HepG2 (cell line): Measurements from ENCODE around the gene GPRIN1. TPM values are rescaled to one million over a fixed set of nuclear protein-coding genes. Genes with fewer than 3 reads are reported as not detected.
A peak's percentile ranks its signal among the peaks of the same experiment; 100 is the strongest.

Source experiments
- ATAC-seq: fragments of 200-7000 bp; cut with Tn5 transposase; 3 replicates; pipeline ENCODE4 v1.9.1; 2020; ENCODE audit warnings: mild to moderate bottlenecking, moderate library complexity
- Bru-seq: library from RNA; stranded (reverse); fragments of 400-500 nt; gene quantifications from one replicate; lab custom pipeline; 2021; lab: Mats Ljungman, UMichigan
- BruChase-seq, 2 experiments: library from RNA; stranded (reverse); fragments of 400-500 nt; gene quantifications; one replicate each; lab custom pipeline; 2021; lab: Mats Ljungman, UMichigan
- BruUV-seq: library from RNA; stranded (reverse); fragments of 400-500 nt; replicated peaks from 2 replicates; lab custom pipeline; 2021; lab: Mats Ljungman, UMichigan
- CTCF ChIA-PET: fragments of 300-600 bp; formaldehyde crosslinking; extraction: SDS; loops from one replicate; lab custom pipeline; 2021; ENCODE audit warnings: low total read pairs, inconsistent platforms, low intra/inter-chr PET ratio; lab: Yijun Ruan, JAX
- POLR2A ChIA-PET: fragments of 350-600 bp; sonication (Branson Sonifier 250); formaldehyde crosslinking; loops from one replicate; lab custom pipeline; 2020; ENCODE audit warnings: antibody characterized with exemption, inconsistent platforms; lab: Yijun Ruan, JAX
- DNase-seq: peaks from one replicate; pipeline ENCODE4 v3.0.0-alpha.2; 2015; ENCODE audit warnings: low spot score
- FAIRE-seq: peaks from 3 replicates; lab custom pipeline; 2011; peaks lifted over from hg19 to GRCh38; lab: Jason Lieb, UNC
- H2AFZ ChIP-seq: one replicate; pipeline ENCODE4 v1.6.1; 2011; ENCODE audit warnings: low read length, inconsistent platforms
- H3K27ac ChIP-seq: fragments of 300-600 bp; 3 replicates; pipeline ENCODE4 v1.8.0; 2011; ENCODE audit warnings: mixed run types, mild to moderate bottlenecking, mixed read lengths, low read length, inconsistent platforms; ENCODE audit not compliant: insufficient read depth; ENCODE audit errors: extremely low read length
- H3K27me3 ChIP-seq, 2 experiments: fragments of 200-600 bp in 1 of 2; 2 replicates in 1 of 2; 3 replicates in 1 of 2; pipeline versions ENCODE4 v1.6.0 to v1.8.0; 2011; ENCODE audit warnings: low read length in 2 of 2, mild to moderate bottlenecking in 2 of 2, moderate library complexity in 2 of 2, inconsistent platforms in 1 of 2; ENCODE audit not compliant: insufficient read depth in 2 of 2, control insufficient read depth in 1 of 2
- H3K36me3 ChIP-seq, 2 experiments: fragments of 200-600 bp in 1 of 2; replicated peaks in 1 of 2; 2 replicates in 1 of 2; 3 replicates in 1 of 2; pipeline versions ENCODE4 v1.5.1 to v1.8.0; 2011; ENCODE audit warnings: low read length in 2 of 2, inconsistent platforms in 1 of 2; ENCODE audit not compliant: insufficient read depth in 2 of 2, control insufficient read depth in 1 of 2
- H3K4me1 ChIP-seq: 2 replicates; pipeline ENCODE4 v1.5.1; 2012; ENCODE audit warnings: low read length, inconsistent platforms; ENCODE audit not compliant: insufficient read depth
- H3K4me2 ChIP-seq: 2 replicates; pipeline ENCODE4 v1.6.0; 2011; ENCODE audit warnings: low read depth, low read length, inconsistent platforms
- H3K4me3 ChIP-seq, 3 experiments: fragments of 200-600 bp in 1 of 3; sonication (generic), shearing (Covaris generic) in 1 of 3; replicated peaks in 1 of 3; 2 replicates each; pipeline ENCODE4 v1.5.1; 2011 to 2016; ENCODE audit warnings: low read length in 3 of 3, inconsistent platforms in 2 of 3, low read depth in 2 of 3, mild to moderate bottlenecking in 2 of 3, control low read depth in 1 of 3, mixed read lengths in 1 of 3; ENCODE audit not compliant: insufficient read depth in 1 of 3
- H3K79me2 ChIP-seq: one replicate; pipeline ENCODE4 v1.6.1; 2011; ENCODE audit warnings: low read length, inconsistent platforms; ENCODE audit not compliant: insufficient read depth
- H3K9ac ChIP-seq: 2 replicates; pipeline ENCODE4 v1.6.0; 2011; ENCODE audit warnings: mild to moderate bottlenecking, low read depth, low read length, inconsistent platforms; ENCODE audit not compliant: insufficient read depth
- H3K9me3 ChIP-seq: 2 replicates; pipeline ENCODE4 v1.5.1; 2012; ENCODE audit warnings: mild to moderate bottlenecking, low read length
- H4K20me1 ChIP-seq: 2 replicates; pipeline ENCODE4 v1.6.0; 2011; ENCODE audit warnings: inconsistent platforms, mild to moderate bottlenecking, low read length, moderate library complexity; ENCODE audit not compliant: insufficient read depth
- KDM1A ChIP-seq: IDR thresholded peaks from 2 replicates; pipeline ENCODE4 v1.6.1; 2016; ENCODE audit warnings: missing compliant biosample characterization
- STAG1 ChIP-seq: sonication (generic); formaldehyde crosslinking; IDR thresholded peaks from 2 replicates; pipeline ENCODE4 v1.4.0; 2020; ENCODE audit warnings: missing genetic modification reagents
- ZNF446 ChIP-seq: sonication (generic); formaldehyde crosslinking; IDR thresholded peaks from 2 replicates; pipeline ENCODE4 v1.5.0; 2020; ENCODE audit warnings: mild to moderate bottlenecking, missing genetic modification reagents
- WGBS: methylation state at CpG from one replicate; pipeline ENCODE4 v1.1.6; 2017; ENCODE audit warnings: low lambda C conversion rate; 5-methylcytosine and 5-hydroxymethylcytosine counted together
- in situ Hi-C: cut with HindIII; loops from 2 replicates; pipeline ENCODE4 v1.10.0; 2017; ENCODE audit warnings: low pct_unique_long_range_greater_than_20kb; ENCODE audit not compliant: extremely low pct_ligation_motif_present
- intact Hi-C: fragments of 100-400 bp; cut with micrococcal nuclease; formaldehyde crosslinking; loops from one replicate; pipeline ENCODE4 v1.10.0; 2022; ENCODE audit not compliant: unreplicated experiment
- long read RNA-seq, 2 experiments: library from RNA in 1 of 2; library from polyadenylated mRNA in 1 of 2; stranded (forward) in 1 of 2; unstranded in 1 of 2; transcript quantifications; one replicate each; pipeline ENCODE4 v2.0.0, GENCODE V29; 2019 to 2022
- polyA minus RNA-seq, 3 experiments: library from RNA; depleted of rRNA, polyadenylated mRNA; stranded (reverse); fragments of >200 nt; gene quantifications; 2 replicates each; pipeline ENCODE4 v1.2.3, GENCODE V29; 2011; ENCODE audit warnings: low replicate concordance in 1 of 3
- polyA plus RNA-seq, 8 experiments: library from polyadenylated mRNA; depleted of rRNA in 3 of 8; stranded (reverse) in 7 of 8; unstranded in 1 of 8; fragments of >200 nt; fragmentation: Illumina TruSeq in 4 of 8; extraction: Trizol in 4 of 8; gene quantifications; 2 replicates each; pipeline versions ENCODE4 v1.2.1 to v1.2.3, GENCODE V29; 2011 to 2016; ENCODE audit warnings: low read depth in 4 of 8, missing spikeins in 1 of 8, mixed read lengths in 1 of 8; ENCODE audit not compliant: insufficient read depth in 1 of 8
- total RNA-seq, 5 experiments: library from RNA; depleted of rRNA; stranded (reverse); fragments of >200 nt; fragmentation: Illumina TruSeq; extraction: Trizol; gene quantifications; 2 replicates each; pipeline ENCODE4 v1.2.3, GENCODE V29; 2016; ENCODE audit warnings: low read depth in 1 of 5
- TF ChIP-seq, protein P1 (sequence below): sonication (generic); formaldehyde crosslinking; IDR thresholded peaks from 2 replicates; pipeline ENCODE4 v1.4.0; 2020; ENCODE audit warnings: mild to moderate bottlenecking, missing genetic modification reagents
- TF ChIP-seq, protein P2 (sequence below): sonication (generic); formaldehyde crosslinking; IDR thresholded peaks from 2 replicates; pipeline ENCODE4 v1.5.1; 2020; ENCODE audit warnings: mild to moderate bottlenecking, missing genetic modification reagents, borderline replicate concordance
- TF ChIP-seq, protein P3 (sequence below): sonication (generic); formaldehyde crosslinking; IDR thresholded peaks from 2 replicates; pipeline ENCODE4 v1.8.0; 2022; ENCODE audit warnings: low read depth, missing genetic modification reagents
- TF ChIP-seq, protein P4 (sequence below): sonication (generic); formaldehyde crosslinking; IDR thresholded peaks from 2 replicates; pipeline ENCODE4 v1.4.0; 2020; ENCODE audit warnings: missing genetic modification reagents
- TF ChIP-seq, protein P5 (sequence below): sonication (generic); formaldehyde crosslinking; IDR thresholded peaks from 2 replicates; pipeline ENCODE4 v1.4.0; 2020; ENCODE audit warnings: mild to moderate bottlenecking, low read depth, missing genetic modification reagents

Gene GPRIN1
- total RNA-seq (2016; rRNA removed; fragmentation: Illumina TruSeq; extraction: Trizol): 2.0 and 2.1 TPM in 2 replicates
- 0.20 and 0.26 TPM in 2 replicates for total RNA-seq (2016; cell fraction: cytosol; rRNA removed; fragmentation: Illumina TruSeq; extraction: Trizol; ENCODE audit: low read depth)
- total RNA-seq (2016; cell fraction: insoluble cytoplasmic fraction; rRNA removed; fragmentation: Illumina TruSeq; extraction: Trizol): 1.6 and 2.0 TPM in 2 replicates
- total RNA-seq (2016; cell fraction: membrane; rRNA removed; fragmentation: Illumina TruSeq; extraction: Trizol): 0.71 and 0.79 TPM in 2 replicates
- total RNA-seq (2016; cell fraction: nucleus; rRNA removed; fragmentation: Illumina TruSeq; extraction: Trizol): 1.4 and 1.8 TPM in 2 replicates
- 0.32 and 0.56 TPM in 2 replicates for polyA plus RNA-seq (2011; rRNA removed)
- 0.31 and 0.34 TPM in 2 replicates for polyA plus RNA-seq (2011; cell fraction: cytosol; rRNA removed)
- polyA plus RNA-seq (2011; cell fraction: nucleus; rRNA removed): 0.50 and 0.62 TPM in 2 replicates
- polyA plus RNA-seq (2012): 0.59 and 0.60 TPM in 2 replicates
- 0.09 TPM in 2 replicates for polyA plus RNA-seq (2016; cell fraction: cytosol; fragmentation: Illumina TruSeq; extraction: Trizol; ENCODE audit: low read depth)
- polyA plus RNA-seq (2016; cell fraction: insoluble cytoplasmic fraction; fragmentation: Illumina TruSeq; extraction: Trizol; ENCODE audit: low read depth): 1.4 and 1.7 TPM in 2 replicates
- polyA plus RNA-seq (2016; cell fraction: membrane; fragmentation: Illumina TruSeq; extraction: Trizol; ENCODE audit: low read depth): 0.34 and 0.43 TPM in 2 replicates
- 1.1 and 1.6 TPM in 2 replicates for polyA plus RNA-seq (2016; cell fraction: nucleus; fragmentation: Illumina TruSeq; extraction: Trizol; ENCODE audit: insufficient read depth, low read depth)
- 0.62 and 3.2 TPM in 2 replicates for polyA minus RNA-seq (2011; rRNA and poly(A)+ RNA removed; ENCODE audit: low replicate concordance)
- polyA minus RNA-seq (2011; cell fraction: cytosol; rRNA and poly(A)+ RNA removed): 0.70 and 0.99 TPM in 2 replicates
- polyA minus RNA-seq (2011; cell fraction: nucleus; rRNA and poly(A)+ RNA removed): 0.87 and 0.90 TPM in 2 replicates
- percentile 33 among the genes with signal in this experiment for Bru-seq, nascent RNA
- BruChase-seq, experiment 1, labeled RNA remaining after a 6-hour chase: percentile 35 among the genes with signal in this experiment
- BruChase-seq, experiment 2, labeled RNA remaining after a 2-hour chase: percentile 39 among the genes with signal in this experiment
- long read RNA-seq, experiment 1: 0 reads
- long read RNA-seq, experiment 2, full-length matches to known transcripts: 5 of 7 reads
- long read RNA-seq, experiment 2, partial matches to known transcripts: 0 of 7 reads
- long read RNA-seq, experiment 2, other reads (novel, unspliced or antisense): 2 of 7 reads

DNA sequence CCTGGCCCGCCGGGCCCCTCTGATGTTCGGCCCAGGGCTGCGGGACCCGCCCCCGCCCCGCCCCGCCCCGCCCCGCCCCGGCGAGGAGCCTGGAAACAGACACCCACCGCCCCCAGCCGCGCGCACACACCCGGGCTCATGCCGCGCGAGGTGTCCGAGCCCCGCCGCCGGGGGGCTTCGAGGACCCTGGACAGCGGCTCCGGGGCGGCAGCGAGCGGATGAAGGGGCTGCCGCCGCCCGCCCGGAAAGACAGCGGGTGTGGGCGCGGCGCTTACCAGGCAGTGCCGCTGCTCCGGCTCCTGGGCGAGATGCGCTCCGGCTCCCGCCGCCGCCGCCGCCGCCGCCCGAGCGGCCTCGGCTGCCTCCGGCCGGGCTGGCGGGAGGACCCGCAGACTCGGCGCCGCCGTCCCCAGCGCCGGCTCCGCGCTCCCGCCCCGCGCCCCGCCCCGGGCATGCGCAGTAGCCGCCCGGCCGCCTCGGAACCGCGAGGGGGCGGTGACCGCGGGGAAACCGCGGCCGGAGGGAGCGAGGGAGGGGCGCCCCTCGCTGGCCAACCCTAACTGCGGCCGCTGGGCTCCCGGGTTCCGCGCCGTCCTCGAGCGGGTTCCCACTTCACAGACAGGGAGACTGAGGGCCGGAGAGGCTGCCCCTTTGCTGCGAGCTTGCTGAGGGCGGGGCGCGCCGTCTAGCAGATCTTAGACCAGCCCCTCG, at the start of gene GPRIN1:
Gene GPRIN1 (minus strand): TSS at position 433 of the 711 bp plus-strand sequence. CDS start 10,322 bp downstream, outside the sequence.
- no peaks in the 10 kb centered on the region for H4K20me1 ChIP-seq
- peak within 1 kb of the TSS; percentile 47 to 76 (median 59); a peak in 4 of 6 replicates for H3K4me3 ChIP-seq
- DNase-seq (peak; percentile 24), ATAC-seq (peak; percentile 76), FAIRE-seq (no peak)
- H3K27ac ChIP-seq: no peak within 1 kb of the TSS
- no TSS peak for BruUV-seq
- ChIA-PET CTCF (no interaction called here), POLR2A (no interaction called here)
- H3K27me3 ChIP-seq: no peaks in the 10 kb centered on the region; a peak in 2 of 5 replicates
- peak within 1 kb of the TSS; percentile 84 for H3K4me2 ChIP-seq
- H3K4me1 ChIP-seq: peaks cover 14% of the 10 kb centered on the region
- in situ Hi-C loops (no loop called here), intact Hi-C loops (no loop called here)
- WGBS: 1% methylated on average over 14 of the region's 101 CpGs
- H3K9me3 ChIP-seq: no peaks in the 10 kb centered on the region
- H3K79me2 ChIP-seq: no peaks in the 10 kb centered on the region
- H3K9ac ChIP-seq: peak within 1 kb of the TSS; percentile 34
- H2AFZ ChIP-seq: no peak within 1 kb of the TSS
- H3K36me3 ChIP-seq: no peaks in the 10 kb centered on the region
- TF ChIP-seq, protein P1, sequence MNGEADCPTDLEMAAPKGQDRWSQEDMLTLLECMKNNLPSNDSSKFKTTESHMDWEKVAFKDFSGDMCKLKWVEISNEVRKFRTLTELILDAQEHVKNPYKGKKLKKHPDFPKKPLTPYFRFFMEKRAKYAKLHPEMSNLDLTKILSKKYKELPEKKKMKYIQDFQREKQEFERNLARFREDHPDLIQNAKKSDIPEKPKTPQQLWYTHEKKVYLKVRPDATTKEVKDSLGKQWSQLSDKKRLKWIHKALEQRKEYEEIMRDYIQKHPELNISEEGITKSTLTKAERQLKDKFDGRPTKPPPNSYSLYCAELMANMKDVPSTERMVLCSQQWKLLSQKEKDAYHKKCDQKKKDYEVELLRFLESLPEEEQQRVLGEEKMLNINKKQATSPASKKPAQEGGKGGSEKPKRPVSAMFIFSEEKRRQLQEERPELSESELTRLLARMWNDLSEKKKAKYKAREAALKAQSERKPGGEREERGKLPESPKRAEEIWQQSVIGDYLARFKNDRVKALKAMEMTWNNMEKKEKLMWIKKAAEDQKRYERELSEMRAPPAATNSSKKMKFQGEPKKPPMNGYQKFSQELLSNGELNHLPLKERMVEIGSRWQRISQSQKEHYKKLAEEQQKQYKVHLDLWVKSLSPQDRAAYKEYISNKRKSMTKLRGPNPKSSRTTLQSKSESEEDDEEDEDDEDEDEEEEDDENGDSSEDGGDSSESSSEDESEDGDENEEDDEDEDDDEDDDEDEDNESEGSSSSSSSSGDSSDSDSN (CRISPR knock-in tag): peak; percentile 36; the same call in 1 of the 2 replicates
- TF ChIP-seq STAG1 (CRISPR knock-in tag): peak; percentile 47; the same call in 1 of the 2 replicates
- TF ChIP-seq, protein P2, sequence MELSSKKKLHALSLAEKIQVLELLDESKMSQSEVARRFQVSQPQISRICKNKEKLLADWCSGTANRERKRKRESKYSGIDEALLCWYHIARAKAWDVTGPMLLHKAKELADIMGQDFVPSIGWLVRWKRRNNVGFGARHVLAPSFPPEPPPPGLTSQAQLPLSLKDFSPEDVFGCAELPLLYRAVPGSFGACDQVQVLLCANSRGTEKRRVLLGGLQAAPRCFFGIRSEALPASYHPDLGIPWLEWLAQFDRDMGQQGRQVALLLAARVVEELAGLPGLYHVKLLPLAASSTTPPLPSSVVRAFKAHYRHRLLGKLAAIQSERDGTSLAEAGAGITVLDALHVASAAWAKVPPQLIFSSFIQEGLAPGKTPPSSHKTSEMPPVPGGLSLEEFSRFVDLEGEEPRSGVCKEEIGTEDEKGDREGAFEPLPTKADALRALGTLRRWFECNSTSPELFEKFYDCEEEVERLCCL (CRISPR knock-in tag): no peak
- TF ChIP-seq ZNF446 (CRISPR knock-in tag): 0 out of 2 replicates have a peak, but pooled peaks have one; percentile 60
- TF ChIP-seq, protein P3, sequence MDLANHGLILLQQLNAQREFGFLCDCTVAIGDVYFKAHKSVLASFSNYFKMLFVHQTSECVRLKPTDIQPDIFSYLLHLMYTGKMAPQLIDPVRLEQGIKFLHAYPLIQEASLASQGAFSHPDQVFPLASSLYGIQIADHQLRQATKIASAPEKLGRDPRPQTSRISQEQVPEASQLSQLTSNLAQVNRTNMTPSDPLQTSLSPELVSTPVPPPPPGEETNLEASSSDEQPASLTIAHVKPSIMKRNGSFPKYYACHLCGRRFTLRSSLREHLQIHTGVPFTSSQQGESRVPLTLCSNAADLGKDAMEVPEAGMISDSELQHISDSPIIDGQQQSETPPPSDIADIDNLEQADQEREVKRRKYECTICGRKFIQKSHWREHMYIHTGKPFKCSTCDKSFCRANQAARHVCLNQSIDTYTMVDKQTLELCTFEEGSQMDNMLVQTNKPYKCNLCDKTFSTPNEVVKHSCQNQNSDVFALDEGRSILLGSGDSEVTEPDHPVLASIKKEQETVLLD: 0 out of 2 replicates have a peak, but pooled peaks have one; percentile 40
- peak; percentile 28; the same call in 1 of the 2 replicates for TF ChIP-seq KDM1A (CRISPR knock-in tag)
- TF ChIP-seq, protein P4, sequence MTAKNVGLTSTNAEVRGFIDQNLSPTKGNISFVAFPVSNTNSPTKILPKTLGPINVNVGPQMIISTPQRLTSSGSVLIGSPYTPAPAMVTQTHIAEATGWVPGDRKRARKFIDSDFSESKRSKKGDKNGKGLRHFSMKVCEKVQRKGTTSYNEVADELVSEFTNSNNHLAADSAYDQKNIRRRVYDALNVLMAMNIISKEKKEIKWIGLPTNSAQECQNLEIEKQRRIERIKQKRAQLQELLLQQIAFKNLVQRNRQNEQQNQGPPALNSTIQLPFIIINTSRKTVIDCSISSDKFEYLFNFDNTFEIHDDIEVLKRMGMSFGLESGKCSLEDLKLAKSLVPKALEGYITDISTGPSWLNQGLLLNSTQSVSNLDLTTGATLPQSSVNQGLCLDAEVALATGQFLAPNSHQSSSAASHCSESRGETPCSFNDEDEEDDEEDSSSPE (CRISPR knock-in tag): 0 out of 2 replicates have a peak, but pooled peaks have one; percentile 1
- TF ChIP-seq, protein P5, sequence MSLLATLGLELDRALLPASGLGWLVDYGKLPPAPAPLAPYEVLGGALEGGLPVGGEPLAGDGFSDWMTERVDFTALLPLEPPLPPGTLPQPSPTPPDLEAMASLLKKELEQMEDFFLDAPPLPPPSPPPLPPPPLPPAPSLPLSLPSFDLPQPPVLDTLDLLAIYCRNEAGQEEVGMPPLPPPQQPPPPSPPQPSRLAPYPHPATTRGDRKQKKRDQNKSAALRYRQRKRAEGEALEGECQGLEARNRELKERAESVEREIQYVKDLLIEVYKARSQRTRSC: no peak
